ENCODE results near the gene KCNK15.
"Not testable (repeated sequence)": the region's sequence is repeated elsewhere in the genome, so short reads cannot be mapped to it uniquely, and the experiment has no call there.

Gene KCNK15

DNA sequence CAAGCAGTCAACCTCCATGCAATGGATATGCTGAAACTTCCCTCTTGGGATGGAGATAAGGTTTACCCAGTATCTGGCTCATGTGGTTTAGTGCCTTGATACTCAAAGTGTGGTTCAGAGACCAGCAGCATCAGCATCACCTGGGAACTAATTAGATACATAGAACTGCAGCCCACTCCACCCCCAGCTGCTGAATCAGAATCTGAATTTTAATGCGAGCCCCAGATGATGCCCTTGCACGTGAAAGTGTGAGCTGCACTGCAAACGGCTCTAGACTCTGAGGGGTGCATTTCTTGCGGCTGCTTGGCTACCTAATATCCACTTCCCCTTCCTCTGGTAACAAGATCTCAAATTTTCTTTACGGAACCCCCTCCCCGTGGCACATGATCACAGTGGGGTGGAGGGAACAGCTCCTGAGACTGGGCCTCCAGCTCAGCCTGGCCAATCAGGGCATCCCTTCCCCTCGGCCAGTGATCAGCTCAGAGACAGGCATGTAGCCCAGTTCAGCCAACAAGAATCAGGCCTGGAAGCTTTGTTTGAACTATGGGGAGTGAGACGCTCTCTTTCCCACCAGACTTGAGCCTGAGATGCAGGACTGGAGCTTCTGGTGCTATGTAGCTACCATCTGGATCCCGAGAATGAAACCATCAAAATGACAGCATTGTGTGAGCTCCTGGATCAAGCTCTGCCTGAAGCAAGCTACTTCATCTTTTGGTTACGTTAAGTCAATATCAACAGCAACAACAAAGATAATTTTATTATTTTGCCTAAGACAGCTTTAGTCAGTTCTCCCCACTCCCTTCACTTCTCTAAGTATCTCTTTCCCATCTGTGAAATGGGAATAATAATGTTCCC lies 12.8 kb downstream of the KCNK15 start:
- no peak for DNase-seq (ENCODE audit: low read depth in 2 of 2)

DNA sequence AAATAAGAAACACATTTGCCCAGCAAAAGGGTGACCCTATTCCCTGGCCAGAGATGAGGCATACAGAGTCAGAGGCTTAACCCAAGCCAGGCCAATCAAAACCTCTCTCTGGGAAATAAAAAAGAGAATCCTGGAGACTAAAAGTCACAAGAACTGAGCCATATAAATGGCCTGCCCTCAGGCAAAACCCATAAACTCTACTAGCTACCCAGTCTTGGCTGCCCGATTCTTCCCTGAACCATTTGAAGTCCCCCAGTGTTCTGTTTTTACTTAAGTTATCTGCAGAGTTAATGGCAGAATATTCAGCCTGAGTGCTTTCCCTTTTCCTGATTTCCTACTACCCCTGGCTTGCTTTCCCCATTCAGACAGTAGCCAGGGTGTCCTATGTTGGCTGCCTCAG lies 13.9 kb downstream of the KCNK15 start:
- DNase-seq (ENCODE audit: low read depth in 2 of 2) = no peak

DNA sequence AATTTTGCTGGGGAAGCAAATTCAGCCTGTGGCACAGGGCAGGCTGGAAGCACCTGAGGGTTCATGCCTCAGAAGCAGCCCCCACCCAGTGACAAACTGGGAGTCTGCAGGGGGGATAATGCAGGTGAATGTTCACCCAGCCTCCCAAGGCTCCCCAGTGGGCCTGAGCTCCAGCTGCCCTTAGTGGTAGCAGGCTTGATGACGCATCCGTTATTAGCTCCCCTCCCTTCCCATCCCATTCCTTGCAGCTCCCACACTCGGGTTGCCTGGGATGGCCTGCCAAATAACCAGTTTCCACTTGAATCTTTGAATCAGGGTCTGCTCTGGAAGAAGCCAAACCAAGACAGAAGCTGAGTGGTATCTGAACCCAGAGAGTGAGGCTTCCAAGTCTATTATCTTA lies 15.8 kb downstream of the KCNK15 start:
- DNase-seq (ENCODE audit: low read depth in 2 of 2) = no peak

DNA sequence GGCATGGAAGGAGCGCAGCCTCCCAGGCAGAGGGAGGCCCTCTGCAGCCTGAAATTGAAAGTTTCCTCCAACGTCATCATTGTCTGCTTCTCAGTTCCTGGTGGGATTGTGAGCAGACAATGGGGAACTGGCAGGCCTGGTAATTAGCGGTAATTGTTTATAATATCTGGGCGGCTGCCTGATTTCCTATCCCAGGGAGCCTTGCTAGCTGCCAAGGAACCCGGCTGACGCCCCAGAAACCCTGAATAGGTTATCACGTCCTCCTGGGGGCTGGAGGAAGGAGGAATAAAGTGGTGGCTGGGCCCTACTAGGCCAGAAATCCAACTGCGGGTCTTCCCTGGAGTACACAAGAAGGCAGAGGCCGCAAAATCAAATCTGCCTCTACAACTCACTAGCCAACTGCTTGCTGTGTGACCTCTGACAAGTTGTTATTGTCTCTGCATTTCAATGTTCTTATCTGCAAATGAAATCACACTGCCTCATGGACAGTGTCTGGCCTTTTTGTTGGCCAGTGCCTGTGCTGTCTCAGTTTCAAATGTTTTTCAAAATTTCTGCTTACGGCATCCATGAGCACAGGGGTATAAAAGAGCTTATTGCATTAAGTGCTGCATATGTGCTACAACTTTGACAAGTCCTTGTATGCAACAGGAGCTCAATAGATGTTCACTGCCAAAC lies 16.9 kb downstream of the KCNK15 start:
- DNase-seq (ENCODE audit: low read depth in 2 of 2) = no peak

DNA sequence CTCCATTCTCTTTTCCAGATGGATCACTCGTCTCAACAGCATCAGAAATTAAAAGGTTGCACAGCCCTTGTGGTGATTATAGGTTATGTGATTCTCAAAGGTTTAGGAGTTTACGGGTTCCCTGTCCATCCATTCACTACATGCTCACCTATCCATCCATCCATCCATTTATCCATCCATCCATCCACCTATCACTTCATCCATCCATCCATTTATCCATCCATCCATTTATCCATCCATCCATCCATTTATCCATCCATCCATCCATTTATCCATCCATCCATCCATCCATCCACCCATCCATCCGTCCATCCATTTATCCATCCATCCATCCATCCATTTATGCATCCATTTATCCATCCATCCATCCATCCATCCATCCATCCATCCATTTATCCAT lies 18.1 kb downstream of the KCNK15 start:
- DNase-seq (ENCODE audit: low read depth in 2 of 2) = not testable (repeated sequence)

DNA sequence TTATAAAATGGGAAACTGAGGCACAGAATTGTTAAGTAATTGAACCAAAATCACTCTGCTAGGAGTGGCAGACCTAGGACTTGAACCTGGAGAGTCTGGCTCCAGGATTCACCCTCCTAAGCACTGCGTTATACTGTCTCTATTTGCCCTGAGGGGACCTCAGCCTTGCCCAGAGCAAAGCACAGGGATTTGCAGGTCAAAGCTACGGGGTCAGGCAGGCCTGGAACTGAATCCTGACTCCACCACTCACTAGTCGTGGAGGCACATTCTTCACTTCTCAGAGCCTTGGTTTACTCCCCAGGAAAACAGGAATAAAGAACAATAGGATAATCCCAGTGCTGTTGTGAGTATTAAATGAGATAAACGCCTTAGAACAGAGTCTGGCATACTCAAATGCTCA lies 19.4 kb downstream of the KCNK15 start:
- no peak for DNase-seq (ENCODE audit: low read depth in 2 of 2)

DNA sequence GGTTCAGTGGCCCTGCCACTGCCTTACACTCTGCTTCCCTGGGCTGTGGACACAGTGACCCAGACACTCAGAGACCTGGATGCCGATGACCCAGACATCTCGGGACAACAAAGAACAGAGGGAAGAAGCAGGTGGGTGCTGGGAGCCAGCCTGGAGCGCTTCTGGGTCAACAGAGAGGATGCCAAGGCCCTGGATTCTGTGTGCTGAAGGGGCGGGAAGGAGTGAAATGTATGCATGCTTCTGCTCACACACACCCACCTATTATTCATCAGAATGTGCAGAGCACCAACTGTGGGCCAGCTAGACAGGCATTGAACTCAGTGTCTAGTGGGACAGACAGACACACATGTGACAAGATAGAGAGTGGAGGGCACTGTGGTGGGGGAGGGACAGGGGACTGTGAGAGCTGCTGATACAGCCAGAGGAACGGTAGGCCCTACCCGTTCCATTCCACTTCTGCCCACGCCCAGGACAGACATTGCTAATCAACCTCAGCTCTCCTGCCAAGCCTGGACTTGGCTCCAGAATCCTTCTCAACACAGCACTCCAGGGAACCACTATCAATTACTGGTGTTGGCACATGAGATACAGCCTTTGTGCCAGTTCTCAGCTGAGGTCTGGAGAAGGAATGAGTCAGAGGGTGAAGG lies 20.2 kb downstream of the KCNK15 start:
- no peak for DNase-seq (ENCODE audit: low read depth in 2 of 2)

DNA sequence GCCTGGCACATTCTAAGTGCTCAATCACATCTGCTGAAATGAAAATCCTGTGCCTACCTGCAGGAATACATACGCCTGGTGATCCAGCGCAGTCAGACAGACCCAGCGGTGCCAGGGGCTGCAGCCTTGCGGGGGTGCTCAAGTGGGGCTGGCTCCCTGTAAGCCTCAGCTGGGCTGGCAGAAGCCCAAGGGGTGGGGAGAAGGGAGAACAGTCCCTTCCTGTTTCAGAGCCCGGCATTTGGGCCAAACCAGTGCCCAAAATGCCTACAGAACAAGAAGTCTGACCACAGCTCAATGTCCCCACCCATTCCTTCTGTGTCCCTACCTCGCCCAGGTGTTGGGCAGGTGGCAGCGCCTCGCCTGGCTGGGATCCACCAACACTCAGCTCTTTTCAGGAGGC lies 22.6 kb downstream of the KCNK15 start:
- DNase-seq (ENCODE audit: low read depth in 2 of 2) = no peak

DNA sequence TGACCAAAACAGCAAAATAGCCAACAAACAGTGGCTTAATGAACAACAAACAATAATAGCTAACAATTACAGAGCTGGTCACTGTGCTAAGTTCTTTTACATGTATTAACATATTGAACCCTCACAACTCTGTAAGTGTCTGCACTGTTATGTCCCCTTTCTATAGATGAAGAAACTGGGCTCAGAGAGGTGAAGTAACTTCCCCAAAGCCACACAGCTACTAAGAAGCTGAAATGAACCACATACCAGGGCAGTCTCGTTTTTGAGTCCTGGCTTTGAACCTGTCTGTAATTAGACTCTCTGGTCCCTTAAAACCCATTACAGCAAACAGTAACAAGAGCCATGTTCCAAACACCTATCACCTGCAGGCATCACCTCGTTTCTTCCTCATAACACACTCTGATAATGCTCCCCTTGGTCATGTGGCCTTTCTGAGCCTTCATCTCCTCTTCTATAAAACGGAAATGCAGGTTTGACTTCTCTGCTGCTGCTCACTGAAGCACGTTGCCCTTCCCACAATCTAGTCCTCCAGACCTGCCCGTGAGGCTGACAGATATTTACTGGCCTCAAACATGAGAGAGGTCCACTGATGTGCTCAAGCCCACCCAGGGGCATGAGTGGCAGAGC lies 23.3 kb downstream of the KCNK15 start:
- no peak for DNase-seq (ENCODE audit: low read depth in 2 of 2)

DNA sequence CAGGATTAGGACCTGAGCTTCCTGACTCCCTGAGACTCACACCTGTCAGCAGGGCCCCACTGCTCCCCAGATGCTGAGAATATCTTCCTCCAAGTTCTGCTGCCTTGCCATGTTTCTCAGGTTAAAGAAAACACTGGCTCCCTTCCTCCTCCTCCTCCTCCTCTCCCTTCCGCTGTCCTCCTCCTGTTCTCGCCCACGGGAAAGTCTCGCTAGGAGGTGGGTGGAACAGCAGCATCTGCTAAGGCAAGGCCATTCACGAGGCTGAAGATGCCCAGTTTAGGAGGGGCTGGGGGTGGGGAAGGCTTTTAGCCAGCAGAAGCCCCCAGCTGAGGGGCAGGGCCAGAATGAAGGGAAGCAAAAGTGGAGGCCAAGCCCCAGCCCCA lies 23.8 kb downstream of the KCNK15 start:
- no peak for DNase-seq (ENCODE audit: low read depth in 2 of 2)

DNA sequence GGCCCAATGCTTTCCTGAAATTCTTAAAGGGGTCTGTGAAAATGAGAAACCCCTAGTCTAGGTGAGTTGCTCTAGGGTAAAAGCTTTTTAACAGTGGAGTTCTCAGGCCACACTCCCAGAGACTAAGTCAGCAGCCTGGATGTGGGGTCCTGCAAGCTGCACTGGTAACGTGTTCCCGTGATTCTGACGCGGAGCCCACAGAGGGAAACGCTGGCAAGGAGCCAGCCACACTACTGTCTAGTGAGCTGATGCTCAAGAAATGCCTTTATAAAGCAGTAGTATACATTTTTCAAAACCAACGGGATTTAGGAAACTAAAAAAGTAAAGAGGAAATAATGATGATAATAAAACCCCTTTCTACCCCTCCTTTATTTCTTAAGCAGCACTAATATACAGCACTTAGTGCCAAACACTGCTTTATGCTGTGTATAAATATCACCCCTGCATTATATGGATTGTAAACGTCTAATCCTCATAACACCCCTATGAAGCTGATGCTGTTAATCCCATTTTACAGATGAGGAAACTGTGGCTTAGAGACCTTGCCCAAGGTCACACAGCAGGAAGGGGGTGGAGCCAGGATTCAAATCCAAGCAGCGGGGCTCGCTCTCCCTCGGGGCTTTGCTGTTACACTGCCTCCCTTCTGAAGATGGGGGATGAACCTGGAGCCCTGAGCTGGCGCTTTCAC lies 25.0 kb downstream of the KCNK15 start:
- DNase-seq (ENCODE audit: low read depth in 2 of 2) = no peak

DNA sequence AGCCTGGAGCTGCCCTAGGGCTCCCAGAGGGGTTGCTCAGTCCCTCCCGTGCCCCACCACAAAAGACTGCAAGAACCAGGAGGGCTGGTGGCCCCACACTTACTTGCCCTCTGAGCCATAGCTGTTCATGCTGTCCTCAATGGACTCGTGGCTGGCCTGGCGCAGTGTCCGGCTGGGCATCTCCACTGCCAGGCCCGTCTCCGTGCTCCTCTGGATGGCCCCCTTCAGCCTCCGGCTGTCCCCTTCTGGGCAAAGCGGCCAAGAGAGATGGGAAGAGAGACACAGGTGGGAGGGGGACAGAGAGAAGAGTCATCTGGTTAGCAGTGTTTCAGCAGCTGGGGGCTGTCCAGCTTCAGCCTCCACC lies 25.5 kb downstream of the KCNK15 start:
- no peak for DNase-seq (ENCODE audit: low read depth in 2 of 2)

DNA sequence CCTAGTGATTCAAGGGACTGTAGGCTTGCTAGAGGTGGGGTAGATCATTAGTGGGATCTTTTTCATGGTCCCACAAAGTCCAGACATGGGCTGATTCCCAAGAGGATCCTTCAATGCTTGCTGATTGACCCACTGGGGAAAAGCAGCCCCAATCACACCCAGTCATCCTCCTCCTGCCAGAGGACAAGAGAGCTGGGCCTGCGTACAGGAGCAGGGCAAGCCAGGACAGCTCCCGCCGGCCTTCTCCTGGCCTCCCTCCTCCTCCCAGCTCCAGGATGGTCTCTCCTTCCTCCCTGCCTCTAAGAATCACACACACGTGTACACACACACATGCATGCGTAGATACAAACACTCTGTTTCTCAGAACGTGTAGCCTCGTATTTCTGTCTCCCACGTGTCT lies 27.0 kb downstream of the KCNK15 start:
- DNase-seq (ENCODE audit: low read depth in 2 of 2) = no peak

DNA sequence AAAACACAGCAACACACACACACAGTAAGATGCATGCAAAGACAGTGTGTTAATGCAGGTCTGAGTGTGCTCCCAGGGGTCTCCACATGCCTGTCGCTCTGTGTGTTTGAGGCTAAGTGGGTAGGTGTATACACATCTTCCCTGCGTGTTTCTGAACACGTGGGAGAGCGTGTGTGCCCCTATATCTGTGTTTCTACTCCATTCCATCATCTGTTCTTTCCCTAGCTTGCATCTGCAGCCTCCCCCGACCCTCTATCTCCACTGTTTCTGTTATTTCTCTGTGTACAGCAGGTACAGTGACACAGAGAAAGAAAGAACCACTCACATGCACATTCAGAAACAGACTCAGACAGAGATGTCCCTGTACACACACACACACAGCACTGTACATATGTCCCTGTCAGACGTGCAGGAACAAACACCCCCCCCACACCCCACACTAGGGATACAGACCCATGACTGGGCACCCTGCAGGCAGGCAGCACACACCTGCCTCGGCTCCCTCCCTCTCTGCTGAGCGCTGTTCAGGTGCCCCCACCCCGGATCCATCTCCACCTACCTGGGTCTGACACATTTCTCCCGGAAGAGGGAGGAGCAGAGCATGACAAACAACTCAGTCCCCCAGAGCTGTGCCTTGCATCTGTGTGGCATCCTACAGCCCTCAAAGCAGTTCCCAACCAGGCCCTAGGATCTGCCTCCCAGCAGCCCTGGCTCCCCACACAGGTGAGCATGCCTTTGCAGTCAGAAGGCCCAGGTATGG lies 27.6 kb downstream of the KCNK15 start:
- no peak for DNase-seq (ENCODE audit: low read depth in 2 of 2)

DNA sequence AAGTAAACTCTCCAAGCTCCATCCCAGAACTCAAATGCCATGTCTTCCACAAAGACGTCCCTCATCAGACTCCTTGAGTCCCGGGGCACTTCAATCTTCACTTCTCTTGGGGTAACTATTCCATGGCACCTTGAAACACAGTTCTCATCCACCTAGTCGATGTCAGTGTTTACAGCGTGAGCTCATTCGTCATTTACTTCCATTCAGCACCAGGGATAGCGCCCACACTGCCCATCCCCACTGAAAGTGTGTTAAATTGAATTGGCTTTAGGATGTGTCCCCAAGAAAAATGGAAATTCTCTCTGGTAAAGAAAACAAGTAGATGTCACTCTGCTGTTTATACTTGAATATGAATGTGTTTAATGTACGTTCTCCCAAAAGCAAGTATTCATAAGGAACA lies 31.3 kb downstream of the KCNK15 start:
- DNase-seq (ENCODE audit: low read depth in 2 of 2) = no peak

DNA sequence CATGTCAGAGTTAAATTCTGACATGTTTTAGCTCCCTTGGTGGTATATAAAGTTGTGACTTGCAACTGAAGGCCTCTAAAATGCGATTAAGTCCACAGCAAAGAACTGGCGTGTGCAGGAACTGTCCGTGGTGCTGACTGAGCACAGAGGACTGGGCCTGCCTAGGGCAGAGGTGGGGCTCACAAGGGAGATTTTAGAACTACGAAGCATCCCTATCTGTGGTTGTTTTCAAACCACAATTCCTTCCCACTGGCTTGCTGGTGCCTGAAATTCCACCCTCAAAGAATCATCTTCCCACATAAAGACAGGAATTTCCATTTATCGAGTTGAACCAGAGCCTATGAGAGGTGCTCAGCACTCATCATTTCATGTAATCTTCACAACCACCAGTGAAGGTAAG lies 34.6 kb downstream of the KCNK15 start:
- peak in 1 of 2 donors; percentile 11 for DNase-seq (ENCODE audit: low read depth in 2 of 2)

DNA sequence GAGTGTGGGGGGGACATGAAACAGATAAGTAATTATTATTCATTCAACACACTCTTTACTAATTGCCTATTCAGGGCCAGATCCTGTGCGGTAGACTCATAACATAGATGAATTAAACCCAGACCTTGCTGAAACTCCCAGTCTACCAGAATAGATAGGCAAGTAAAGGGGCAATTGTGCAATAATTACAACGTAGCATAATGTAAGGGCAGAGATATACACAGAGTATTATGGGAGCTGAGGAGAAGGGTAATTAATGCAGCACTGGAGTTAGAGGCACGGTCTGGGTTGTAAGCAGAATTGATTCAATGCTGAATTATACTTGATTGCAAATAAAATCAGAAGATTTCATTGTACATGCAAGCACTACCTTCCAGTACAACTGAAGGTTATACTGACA lies 35.5 kb downstream of the KCNK15 start:
- DNase-seq (ENCODE audit: low read depth in 2 of 2) = no peak

DNA sequence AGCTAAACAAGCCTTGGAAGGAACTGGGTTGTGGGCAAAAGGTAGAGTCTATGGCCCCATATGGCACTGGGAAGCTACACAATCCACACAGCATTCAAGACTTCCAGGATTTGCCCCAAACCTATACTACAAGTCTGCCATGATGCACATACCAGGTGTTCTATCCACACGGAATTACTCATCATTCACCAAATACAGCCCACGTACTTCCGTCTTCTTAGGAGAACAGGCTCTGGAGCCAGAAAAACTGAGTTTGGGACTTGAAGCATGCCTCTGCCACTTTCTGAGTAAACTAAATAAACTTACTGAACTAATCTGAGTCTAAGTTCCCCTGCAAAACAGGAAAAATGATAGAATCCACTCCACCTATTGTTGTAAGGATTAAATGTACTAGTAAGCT lies 36.1 kb downstream of the KCNK15 start:
- DNase-seq (ENCODE audit: low read depth in 2 of 2) = no peak

DNA sequence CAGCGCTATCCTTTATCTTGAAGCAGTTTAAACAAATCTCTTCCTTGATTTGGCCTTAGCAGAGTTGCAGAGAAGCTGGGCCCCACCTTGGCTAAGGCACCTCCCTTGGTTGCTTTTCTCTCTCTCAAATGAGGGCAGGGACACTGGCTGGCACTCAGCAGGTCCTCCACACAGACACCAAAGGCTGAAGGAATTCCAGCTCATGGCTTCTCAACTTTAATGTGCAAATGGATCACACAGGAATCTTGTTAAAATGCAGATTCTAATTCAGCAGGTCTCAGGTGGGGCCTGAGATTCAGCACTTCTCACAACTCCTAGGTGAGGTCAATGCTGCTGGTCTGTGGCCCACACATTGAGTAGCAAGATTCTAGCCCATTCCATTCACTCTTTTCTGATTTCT lies 39.0 kb downstream of the KCNK15 start:
- no peak for DNase-seq (ENCODE audit: low read depth in 2 of 2)

DNA sequence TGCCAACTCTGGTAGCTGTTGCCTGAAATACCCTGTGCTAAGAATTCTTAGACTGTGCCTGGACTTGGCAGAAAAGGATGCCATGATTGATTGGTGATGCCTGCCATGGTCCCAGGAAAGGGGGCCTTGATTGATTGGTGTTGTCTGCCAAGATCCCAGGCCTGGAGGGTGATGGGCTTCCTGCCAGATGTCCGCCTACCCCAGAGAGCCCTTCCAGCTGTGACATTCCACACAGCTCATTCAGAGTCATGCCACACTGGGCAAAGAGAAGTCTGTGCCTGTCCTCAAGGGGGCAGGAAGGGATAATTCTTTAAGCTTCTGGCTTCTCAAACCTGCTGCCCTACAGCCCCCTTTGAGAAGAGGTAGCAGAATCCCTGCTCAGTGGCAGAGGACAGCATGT lies 40.1 kb downstream of the KCNK15 start:
- DNase-seq (ENCODE audit: low read depth in 2 of 2) = no peak

DNA sequence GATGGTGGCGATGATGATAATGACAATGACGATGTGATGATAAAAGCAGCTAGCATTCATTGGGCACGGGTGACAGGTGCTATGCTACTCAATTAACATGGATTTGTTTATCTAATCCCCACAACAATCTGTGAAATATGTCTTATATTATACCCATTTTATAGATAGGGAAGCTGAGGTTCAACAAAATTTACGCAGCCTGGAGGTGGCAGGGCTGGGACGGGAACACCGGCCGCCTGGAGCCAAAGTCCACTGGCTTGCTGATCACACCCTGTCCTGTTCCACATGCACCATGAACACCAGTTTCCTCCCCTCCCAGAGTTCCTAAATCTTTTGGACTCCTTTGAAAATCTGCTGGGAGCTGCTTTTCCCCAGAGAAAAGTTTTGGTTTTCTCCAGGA lies 41.6 kb downstream of the KCNK15 start:
- DNase-seq (ENCODE audit: low read depth in 2 of 2) = no peak
